GM19099 (cell line): ENCODE data around the gene BMPR1B.

Experiments
- POLR2A ChIP-seq: IDR thresholded peaks from 3 replicates; pipeline ENCODE4 v1.6.1; 2011; ENCODE audit warnings: low read depth; ENCODE audit not compliant: insufficient read length; ENCODE audit errors: extremely low read depth

The BMPR1B gene

GRCh38 chr4:94856030-94856429, 98.3 kb downstream of the BMPR1B start:
- TF ChIP-seq POLR2A: no peak

GRCh38 chr4:94870146-94870545, 112.4 kb downstream of the BMPR1B start:
- no peak for TF ChIP-seq POLR2A

GRCh38 chr4:94871644-94872305, 114.0 kb downstream of the BMPR1B start:
- TF ChIP-seq POLR2A: no peak

GRCh38 chr4:94877973-94878372, 120.2 kb downstream of the BMPR1B start:
- no peak for TF ChIP-seq POLR2A

- no peak for TF ChIP-seq POLR2A
These were observed 123.2 kb downstream of the BMPR1B start for GRCh38 chr4:94880956-94881355.

- TF ChIP-seq POLR2A: no peak
These were observed 125.0 kb downstream of the BMPR1B start for GRCh38 chr4:94882756-94883155.

GRCh38 chr4:94887027-94887426, 129.3 kb downstream of the BMPR1B start:
- no peak for TF ChIP-seq POLR2A

- TF ChIP-seq POLR2A: no peak
These were observed 131.8 kb downstream of the BMPR1B start for GRCh38 chr4:94889523-94889922.

GRCh38 chr4:94889946-94890345, 132.2 kb downstream of the BMPR1B start:
- no peak for TF ChIP-seq POLR2A

- no peak for TF ChIP-seq POLR2A
These were observed 132.8 kb downstream of the BMPR1B start for GRCh38 chr4:94890579-94890978.

GRCh38 chr4:94892051-94892450, 134.3 kb downstream of the BMPR1B start:
- TF ChIP-seq POLR2A: no peak

- TF ChIP-seq POLR2A: no peak
These were observed 137.3 kb downstream of the BMPR1B start for GRCh38 chr4:94895081-94895480.

GRCh38 chr4:94897023-94897422, 139.3 kb downstream of the BMPR1B start:
- no peak for TF ChIP-seq POLR2A

- TF ChIP-seq POLR2A: no peak
These were observed 147.8 kb downstream of the BMPR1B start for GRCh38 chr4:94905511-94905910.

- no peak for TF ChIP-seq POLR2A
These were observed 151.9 kb downstream of the BMPR1B start for GRCh38 chr4:94909645-94910044.

GRCh38 chr4:94911106-94911505, 153.4 kb downstream of the BMPR1B start:
- no peak for TF ChIP-seq POLR2A

GRCh38 chr4:94912606-94913005, 154.9 kb downstream of the BMPR1B start:
- no peak for TF ChIP-seq POLR2A

- no peak for TF ChIP-seq POLR2A
These were observed 155.6 kb downstream of the BMPR1B start for GRCh38 chr4:94913316-94913715.

GRCh38 chr4:94917146-94917545, 159.4 kb downstream of the BMPR1B start:
- TF ChIP-seq POLR2A: no peak
